Heart left ventricle (tissue), 13 donors: ENCODE results near the gene LFNG.

Experiments used
- CTCF ChIP-seq, 12 donors: fragments of 200-600 bp; sonication (generic) in 4 of 12; IDR thresholded peaks; one replicate each; pipeline versions ENCODE4 v1.5.0 to v1.8.0; 2018 to 2022; ENCODE audit warnings: antibody characterized with exemption in 12 of 12, mild to moderate bottlenecking in 5 of 12
- POLR2A ChIP-seq, 2 donors: fragments of 450-650 bp; IDR thresholded peaks; one replicate each; pipeline ENCODE4 v1.6.1; 2017; ENCODE audit warnings: antibody characterized with exemption in 2 of 2, mild to moderate bottlenecking in 2 of 2, moderate library complexity in 2 of 2
- donor health status: ischemic (EF 13 %, LVEDD 7.1; RV severe dilation, severe dysfunction).
- donor health status: DM: no; HTN: yes; CAD: no.
- donor health status: DM: no; HTN: no; CAD: no.
- donor health status: ischemic (EF 25% LVEDD 6.9; RV normal size, moderate dysfunction).
- donor health status: ischemic (EF 25% LVEDD 5.7; RV mildly dilated, moderate dysfunction).
- donor health status: ischemic (EF 35%, LVEDD 5.7; RV mildly dilated, moderate dysfunction).
- donor health status: nonischemic (EF 11% LVEDD 7.7; RV severe dilation, severe dysfunction).
- donor health status: DM: yes; HTN: yes; CAD: no.
- donor health status: PGD.
- donor health status: ischemic (EF 29% LVEDD 5.4; RV normal size, mild dysfunction).
- donor health status: nonischemic (EF 23%, LVEDD 6.1; RV moderate dilation, normal function).

- TF ChIP-seq POLR2A (IDR thresholded peaks at IDR 0.05) (no peak), CTCF (IDR thresholded peaks at IDR 0.05) (no peak)
Observed at GRCh38 chr7:2523941-2524807, 4.6 kb downstream of the LFNG start.
